SU-DHL-6 (cell line): ENCODE results near the gene SNTG2.

Experiments used
- H2AFZ ChIP-seq: fragments of 200-600 bp; sonication (generic); 2 replicates; pipeline ENCODE4 v1.6.1; 2014; ENCODE audit warnings: low read depth, mild to moderate bottlenecking, moderate library complexity, mixed read lengths, antibody characterized with exemption, low read length; ENCODE audit not compliant: severe bottlenecking
- H3F3A ChIP-seq: fragments of 200-600 bp; shearing (Covaris generic); 2 replicates; pipeline ENCODE4 v1.6.0; 2016; ENCODE audit warnings: antibody characterized with exemption, mild to moderate bottlenecking; ENCODE audit not compliant: insufficient read depth
- H3K27ac ChIP-seq: fragments of 200-600 bp; sonication (generic); 2 replicates; pipeline ENCODE4 v1.5.1; 2016; ENCODE audit warnings: low read depth, mild to moderate bottlenecking, low read length, moderate library complexity, mixed read lengths
- H3K27me3 ChIP-seq: fragments of 200-600 bp; sonication (generic), shearing (Covaris generic); 2 replicates; pipeline ENCODE4 v1.6.0; 2014; ENCODE audit warnings: mild to moderate bottlenecking, low read length
- H3K36me3 ChIP-seq: fragments of 200-600 bp; sonication (generic); 2 replicates; pipeline ENCODE4 v1.6.1; 2014; ENCODE audit warnings: mild to moderate bottlenecking, low read length, mixed read lengths
- H3K4me2 ChIP-seq: fragments of 300-600, 200-600 bp; shearing (Covaris generic), sonication (generic); 2 replicates; pipeline ENCODE4 v1.6.0; 2014; ENCODE audit warnings: low read length, low read depth, mild to moderate bottlenecking; ENCODE audit not compliant: poor library complexity, severe bottlenecking
- H3K4me3 ChIP-seq: fragments of 200-600 bp; sonication (generic); 2 replicates; pipeline ENCODE4 v1.5.1; 2014; ENCODE audit warnings: antibody characterized with exemption, low read length, mild to moderate bottlenecking, mixed read lengths; ENCODE audit not compliant: insufficient read depth, poor library complexity, severe bottlenecking
- H3K79me2 ChIP-seq: fragments of 200-600 bp; sonication (generic); 2 replicates; pipeline ENCODE4 v1.6.1; 2014; ENCODE audit warnings: mild to moderate bottlenecking, low read length, moderate library complexity; ENCODE audit not compliant: insufficient read depth
- H3K9ac ChIP-seq: fragments of 200-600 bp; sonication (generic); 2 replicates; pipeline ENCODE4 v1.7.0; 2014; ENCODE audit warnings: mild to moderate bottlenecking, low read length
- H3K9me2 ChIP-seq: fragments of 200-600 bp; sonication (generic); replicated peaks from 2 replicates; pipeline ENCODE4 v1.6.1; 2014; ENCODE audit warnings: low read length; ENCODE audit not compliant: insufficient read depth
- H3K9me3 ChIP-seq: fragments of 200-600 bp; sonication (generic); 2 replicates; pipeline ENCODE4 v1.6.1; 2014; ENCODE audit warnings: low read length, mixed read lengths; ENCODE audit not compliant: insufficient read depth
- H4K20me1 ChIP-seq: fragments of 200-600 bp; sonication (generic); 2 replicates; pipeline ENCODE4 v1.6.1; 2014; ENCODE audit warnings: low read depth, mild to moderate bottlenecking, antibody characterized with exemption, low read length, moderate library complexity, mixed read lengths
- EZH2phosphoT487 ChIP-seq: fragments of 200-600 bp; sonication (generic), shearing (Covaris generic); conservative IDR thresholded peaks from 2 replicates; pipeline ENCODE4 v1.6.1; 2018; ENCODE audit warnings: mild to moderate bottlenecking, antibody characterized with exemption, low read length, moderate library complexity, mixed read lengths
- TF ChIP-seq, protein P1 (sequence below): fragments of 200-600 bp; sonication (generic); IDR thresholded peaks from one replicate; pipeline ENCODE4 v1.5.1; 2017; ENCODE audit warnings: antibody characterized with exemption, mild to moderate bottlenecking, low read length, moderate library complexity; ENCODE audit not compliant: insufficient read depth, poor library complexity, severe bottlenecking

The SNTG2 gene

DNA sequence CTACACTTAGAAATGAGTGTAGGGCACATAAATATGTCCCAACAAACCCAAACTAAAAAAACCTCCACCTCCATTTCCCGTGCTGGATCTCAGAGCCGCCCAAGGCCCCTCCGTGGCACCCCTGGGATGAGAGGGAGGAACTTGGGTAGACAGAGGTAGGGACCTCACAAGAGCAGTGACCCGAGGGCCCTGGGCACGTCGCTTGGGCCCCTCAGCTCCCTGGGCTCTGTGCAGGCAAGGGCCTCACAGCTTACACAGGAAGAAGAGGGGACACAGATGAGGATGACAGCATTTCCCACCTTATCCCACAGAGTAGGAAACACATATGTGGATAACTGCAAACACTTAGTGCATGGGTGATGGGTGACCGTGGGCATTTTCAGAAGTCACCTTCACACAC lies 368.7 kb downstream of the SNTG2 start:
- Histone ChIP-seq H3K4me3 (no peak overlapping the region), H3K36me3 (no peaks in the 10 kb centered on the region), H4K20me1 (no peaks in the 10 kb centered on the region), H3K27me3 (no peaks in the 10 kb centered on the region), H3K79me2 (no peaks in the 10 kb centered on the region), H3F3A (no peaks in the 10 kb centered on the region), H3K27ac (no peak overlapping the region), H3K9ac (no peak overlapping the region), H3K9me2 (no peaks in the 10 kb centered on the region), H2AFZ (no peak overlapping the region), H3K4me2 (no peak overlapping the region), H3K9me3 (no peaks in the 10 kb centered on the region)
- TF ChIP-seq EZH2phosphoT487 = no peak
- TF ChIP-seq, protein P1, sequence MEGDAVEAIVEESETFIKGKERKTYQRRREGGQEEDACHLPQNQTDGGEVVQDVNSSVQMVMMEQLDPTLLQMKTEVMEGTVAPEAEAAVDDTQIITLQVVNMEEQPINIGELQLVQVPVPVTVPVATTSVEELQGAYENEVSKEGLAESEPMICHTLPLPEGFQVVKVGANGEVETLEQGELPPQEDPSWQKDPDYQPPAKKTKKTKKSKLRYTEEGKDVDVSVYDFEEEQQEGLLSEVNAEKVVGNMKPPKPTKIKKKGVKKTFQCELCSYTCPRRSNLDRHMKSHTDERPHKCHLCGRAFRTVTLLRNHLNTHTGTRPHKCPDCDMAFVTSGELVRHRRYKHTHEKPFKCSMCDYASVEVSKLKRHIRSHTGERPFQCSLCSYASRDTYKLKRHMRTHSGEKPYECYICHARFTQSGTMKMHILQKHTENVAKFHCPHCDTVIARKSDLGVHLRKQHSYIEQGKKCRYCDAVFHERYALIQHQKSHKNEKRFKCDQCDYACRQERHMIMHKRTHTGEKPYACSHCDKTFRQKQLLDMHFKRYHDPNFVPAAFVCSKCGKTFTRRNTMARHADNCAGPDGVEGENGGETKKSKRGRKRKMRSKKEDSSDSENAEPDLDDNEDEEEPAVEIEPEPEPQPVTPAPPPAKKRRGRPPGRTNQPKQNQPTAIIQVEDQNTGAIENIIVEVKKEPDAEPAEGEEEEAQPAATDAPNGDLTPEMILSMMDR = no peak

DNA sequence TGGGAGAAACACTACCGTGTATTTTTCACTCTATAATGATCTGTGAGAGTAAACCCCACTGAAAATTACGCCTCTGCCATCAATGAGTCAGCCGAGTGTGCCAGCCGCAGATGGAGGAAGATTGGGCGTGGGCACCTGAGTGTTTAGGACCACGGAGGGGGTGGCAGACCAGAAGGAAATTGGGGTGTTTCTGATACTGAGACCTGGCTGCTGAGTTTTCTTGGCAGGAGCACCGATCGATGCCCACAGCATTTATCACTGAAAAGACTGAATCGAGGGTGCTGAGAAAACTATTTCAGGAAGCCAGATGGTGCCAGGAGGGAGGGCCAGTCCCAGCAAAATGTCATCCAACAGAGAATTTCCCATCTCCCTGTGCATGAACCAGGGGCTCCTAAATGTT lies 370.7 kb downstream of the SNTG2 start:
- H3F3A ChIP-seq = no peaks in the 10 kb centered on the region
- no peak overlapping the region for H3K4me3 ChIP-seq
- no peaks in the 10 kb centered on the region for H4K20me1 ChIP-seq
- H3K9me3 ChIP-seq = no peaks in the 10 kb centered on the region
- H3K27ac ChIP-seq = no peak overlapping the region
- no peak overlapping the region for H3K4me2 ChIP-seq
- H3K36me3 ChIP-seq = no peaks in the 10 kb centered on the region
- no peaks in the 10 kb centered on the region for H3K79me2 ChIP-seq
- H3K9me2 ChIP-seq = no peaks in the 10 kb centered on the region
- no peak overlapping the region for H3K9ac ChIP-seq
- H2AFZ ChIP-seq = no peak overlapping the region
- TF ChIP-seq, protein P1 = no peak
- TF ChIP-seq EZH2phosphoT487 = no peak
- H3K27me3 ChIP-seq = no peaks in the 10 kb centered on the region

DNA sequence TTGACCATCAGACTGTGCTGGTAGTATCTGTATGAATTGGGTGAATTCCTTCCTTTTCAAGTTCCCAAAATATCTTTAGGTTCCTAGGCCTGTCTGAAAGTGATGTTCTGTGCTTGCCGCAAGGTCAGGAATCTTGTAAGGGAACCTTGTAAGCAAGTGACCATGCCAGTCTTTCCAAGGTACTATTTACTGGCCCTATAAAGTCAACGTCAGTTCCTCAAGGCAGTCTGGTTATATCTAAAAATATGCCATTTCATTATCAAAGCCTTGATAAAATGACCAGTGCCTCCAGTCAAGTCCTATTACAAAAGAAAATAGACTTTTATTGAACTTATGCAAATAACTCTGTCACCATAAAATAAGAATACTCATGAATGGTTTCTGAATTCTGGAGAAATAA lies 374.2 kb downstream of the SNTG2 start:
- Histone ChIP-seq H3K9me3 (no peaks in the 10 kb centered on the region), H3K27me3 (no peaks in the 10 kb centered on the region), H3K79me2 (no peaks in the 10 kb centered on the region), H3K9me2 (no peaks in the 10 kb centered on the region), H3K4me2 (no peak overlapping the region), H3F3A (no peaks in the 10 kb centered on the region), H3K36me3 (no peaks in the 10 kb centered on the region), H3K9ac (no peak overlapping the region), H3K4me3 (no peak overlapping the region), H3K27ac (no peak overlapping the region), H4K20me1 (no peaks in the 10 kb centered on the region), H2AFZ (no peak overlapping the region)
- TF ChIP-seq, protein P1 = no peak
- TF ChIP-seq EZH2phosphoT487 = no peak
